Activated T-helper 1 cell treated with anti-CD3 and anti-CD28 coated beads, Interleukin-12 subunit alpha, Interleukin-12 subunit beta, Interleukin-2, Interleukin-4 antibody, amounts not matched to agents 30 ng/mL and 10 ng/mL and 1 ng/mL, durations not matched to agents 14 hours and 24 hours and 36 hours (primary cell): ENCODE results near the gene RPL35A. TPM values are rescaled to one million over a fixed set of nuclear protein-coding genes. Genes with fewer than 3 reads are reported as not detected.
A peak's percentile ranks its signal among the peaks of the same experiment; 100 is the strongest.
"Not testable (repeated sequence)": the region's sequence is repeated elsewhere in the genome, so short reads cannot be mapped to it uniquely, and the experiment has no call there.

Experiments used
- DNase-seq: peaks from one replicate; pipeline ENCODE4 v3.0.0; 2021; ENCODE audit warnings: low spot score
- H3K27ac Mint-ChIP-seq: one replicate; pipeline ENCODE4 v1.8.0; 2021; ENCODE audit warnings: mild to moderate bottlenecking, mixed read lengths
- H3K27me3 Mint-ChIP-seq: one replicate; pipeline ENCODE4 v1.8.0; 2022; ENCODE audit warnings: mild to moderate bottlenecking, moderate library complexity, mixed read lengths; ENCODE audit not compliant: insufficient read depth
- H3K36me3 Mint-ChIP-seq: one replicate; pipeline ENCODE4 v1.8.0; 2021; ENCODE audit warnings: low read depth, mixed read lengths
- H3K4me1 Mint-ChIP-seq: one replicate; pipeline ENCODE4 v1.8.0; 2021; ENCODE audit warnings: low read depth, mixed read lengths
- H3K4me3 Mint-ChIP-seq: one replicate; pipeline ENCODE4 v1.8.0; 2021; ENCODE audit warnings: mild to moderate bottlenecking, moderate library complexity, mixed read lengths
- H3K9me3 Mint-ChIP-seq: one replicate; pipeline ENCODE4 v1.8.0; 2021; ENCODE audit warnings: mixed read lengths
- intact Hi-C: fragments of 100-400 bp; cut with micrococcal nuclease; formaldehyde crosslinking; loops from one replicate; pipeline ENCODE4 v1.15.1; 2024
- total RNA-seq: library from RNA; stranded (reverse); gene quantifications from 2 replicates; pipeline ENCODE4 v1.2.3, GENCODE V29; 2022

The RPL35A gene
- total RNA-seq, 1 donor from 2014 or later: 1,262 TPM

DNA sequence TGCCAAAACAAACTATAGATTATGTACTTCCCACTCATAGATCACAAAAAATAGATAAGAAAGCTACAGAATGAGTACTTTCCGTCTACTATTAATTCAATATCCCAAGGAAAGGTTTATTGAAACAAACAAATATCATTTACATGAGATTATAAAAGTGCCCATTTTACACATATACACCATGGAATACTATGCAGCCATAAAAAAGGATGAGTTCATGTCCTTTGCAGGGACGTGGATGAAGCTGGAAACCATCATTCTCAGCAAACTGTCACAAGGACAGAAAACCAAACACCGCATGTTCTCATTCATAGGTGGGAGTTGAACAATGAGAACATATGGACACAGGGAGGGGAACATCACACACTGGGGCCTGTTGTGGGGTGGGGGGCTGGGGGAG lies 22.4 kb upstream of the RPL35A start:
- H3K4me3 Mint-ChIP-seq, H3K9me3 Mint-ChIP-seq, H3K27ac Mint-ChIP-seq, H3K4me1 Mint-ChIP-seq, H3K27me3 Mint-ChIP-seq, DNase-seq, intact Hi-C loops: not testable (repeated sequence)
- peaks cover 11% of the 10 kb centered on the region for H3K36me3 Mint-ChIP-seq

DNA sequence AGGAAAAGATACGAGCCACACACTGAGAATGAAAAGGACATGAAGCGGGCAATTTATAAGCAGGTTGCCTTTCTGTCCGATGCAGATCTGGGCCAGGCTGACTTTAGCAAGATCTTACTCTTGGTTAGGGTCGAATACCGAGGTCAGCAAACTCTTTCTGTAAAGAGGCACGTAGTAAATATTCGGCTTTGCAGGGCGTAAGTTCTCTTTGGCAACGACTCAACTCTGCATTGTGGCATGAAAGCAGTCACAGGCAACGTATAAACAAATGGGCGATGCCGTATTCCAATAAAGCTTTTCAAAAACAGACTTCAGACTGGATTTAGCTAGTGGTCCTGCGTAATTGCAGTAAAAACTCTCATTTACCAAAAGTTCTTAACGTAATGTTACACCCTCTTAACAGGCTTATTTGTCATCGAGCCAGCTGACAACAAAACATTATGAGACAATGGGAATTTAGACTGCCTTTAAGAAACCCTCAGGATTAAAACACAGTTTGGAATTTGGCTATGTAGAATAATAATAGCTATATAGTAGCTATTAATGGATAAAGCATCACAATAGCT lies 13.1 kb upstream of the RPL35A start:
- Mint-ChIP-seq H3K36me3 (no peaks in the 10 kb centered on the region), H3K4me3 (no peak overlapping the region), H3K9me3 (no peaks in the 10 kb centered on the region), H3K27ac (no peak overlapping the region), H3K4me1 (peaks cover 6% of the 10 kb centered on the region), H3K27me3 (no peaks in the 10 kb centered on the region)
- no peak for DNase-seq
- intact Hi-C loops: no loop called here

DNA sequence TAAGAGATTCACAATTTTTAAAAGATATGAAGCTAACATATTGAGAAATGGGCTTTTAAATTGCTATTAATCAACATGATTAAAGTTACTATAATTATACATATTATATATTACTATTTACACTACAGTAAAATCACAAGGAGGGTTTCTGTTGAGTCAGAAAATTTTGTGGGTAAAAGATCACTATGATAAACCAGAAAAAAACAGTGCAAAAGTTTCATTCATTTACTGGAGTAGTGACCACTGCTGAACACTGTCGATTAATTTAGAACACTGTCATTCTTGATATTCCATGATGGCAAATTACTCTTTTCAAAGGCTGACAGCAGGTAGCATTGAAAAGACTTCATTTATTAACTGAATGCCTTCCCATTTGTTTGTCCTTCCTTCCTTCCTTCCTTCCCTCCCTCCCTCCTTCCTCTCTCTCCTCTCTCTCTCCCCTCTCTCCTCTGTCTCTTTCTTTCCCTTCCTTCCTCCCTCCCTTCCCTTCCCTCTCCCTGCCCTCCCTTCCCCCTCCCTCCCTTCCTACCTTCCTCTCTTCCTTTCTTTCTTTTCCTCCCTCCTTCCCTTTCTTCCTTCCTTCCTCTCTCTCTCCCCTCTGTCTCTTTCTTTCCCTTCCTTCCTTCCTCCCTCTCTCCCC lies 9.1 kb upstream of the RPL35A start:
- Mint-ChIP-seq H3K27ac (no peak overlapping the region), H3K4me1 (peaks cover 8% of the 10 kb centered on the region), H3K4me3 (no peak overlapping the region), H3K27me3 (no peaks in the 10 kb centered on the region), H3K9me3 (no peaks in the 10 kb centered on the region), H3K36me3 (no peaks in the 10 kb centered on the region)
- intact Hi-C loops: no loop called here
- DNase-seq: no peak

DNA sequence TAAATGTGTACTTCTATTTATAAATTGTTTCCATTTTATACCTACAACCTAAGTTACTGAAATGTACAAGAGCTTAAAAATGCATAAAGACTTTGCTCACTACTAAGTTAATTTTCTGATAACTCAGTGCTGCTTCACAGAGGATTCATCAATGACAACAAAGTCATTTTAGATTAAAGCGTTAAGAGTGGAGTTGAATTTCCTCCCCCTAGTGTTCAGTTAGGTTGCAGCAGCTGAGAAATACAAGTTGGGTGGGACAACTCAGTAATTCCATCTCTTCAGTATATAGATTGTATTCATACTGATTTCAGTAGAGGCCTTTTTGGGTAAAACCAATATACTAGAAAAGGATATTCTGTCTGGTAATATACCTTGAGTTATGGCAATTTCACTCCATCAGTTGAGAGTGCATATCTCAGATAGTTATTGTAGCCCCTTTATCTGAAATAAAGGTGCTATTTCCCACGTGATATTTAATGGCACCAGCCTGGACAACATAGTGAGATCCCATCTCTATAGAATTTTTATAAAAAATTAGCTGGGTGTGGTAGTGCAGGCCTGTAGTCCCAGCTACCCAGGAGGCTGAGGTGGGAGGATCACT lies 6.9 kb upstream of the RPL35A start:
- DNase-seq: peak; percentile 20
- peaks cover 8% of the 10 kb centered on the region for H3K4me1 Mint-ChIP-seq

DNA sequence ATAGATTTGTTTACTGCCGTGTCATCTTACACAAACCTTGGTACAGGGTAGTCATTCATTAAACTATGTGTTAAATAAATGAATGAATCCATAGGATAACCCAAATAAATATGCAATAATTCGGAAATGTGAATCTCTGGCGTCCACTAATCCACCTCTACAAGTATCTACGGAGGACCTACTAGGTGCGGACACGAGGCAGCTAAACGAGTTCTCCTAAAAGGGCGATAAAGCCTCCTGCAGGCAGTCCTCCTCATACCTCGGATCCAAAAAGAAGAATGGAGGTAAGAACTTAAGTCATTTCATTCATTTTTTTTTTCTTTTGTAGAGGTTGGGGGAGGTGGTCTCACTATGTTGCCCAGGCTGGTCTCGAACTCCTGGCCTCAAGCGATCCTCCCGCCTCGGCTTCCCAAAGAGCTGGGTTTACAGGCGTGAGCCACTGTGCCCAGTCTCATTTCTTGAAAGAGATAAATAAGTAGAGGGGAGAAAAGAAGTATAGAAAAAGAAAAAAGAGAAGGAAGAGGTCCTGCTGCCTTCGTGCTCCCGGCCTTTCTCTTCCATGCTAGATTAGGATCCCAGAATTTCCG lies 706 bp upstream of the RPL35A start:
- H3K9me3 Mint-ChIP-seq: no peaks in the 10 kb centered on the region
- DNase-seq: no peak
- H3K27ac Mint-ChIP-seq: peak overlapping the region; percentile 97
- intact Hi-C loops: loop anchor here (1.0 to 5.0 kb wide), 6 partner anchors 43 to 212 kb away; partner anchors contain the start of genes LRCH3 and RUBCN
- no peaks in the 10 kb centered on the region for H3K27me3 Mint-ChIP-seq
- peaks cover 32% of the 10 kb centered on the region for H3K36me3 Mint-ChIP-seq
- H3K4me1 Mint-ChIP-seq: peaks cover 43% of the 10 kb centered on the region
- H3K4me3 Mint-ChIP-seq: peak overlapping the region; percentile 99

More for the DNA sequence above, 6.9 kb upstream of the RPL35A start:
- H3K36me3 Mint-ChIP-seq: no peaks in the 10 kb centered on the region
- no peaks in the 10 kb centered on the region for H3K9me3 Mint-ChIP-seq
- H3K27me3 Mint-ChIP-seq: no peaks in the 10 kb centered on the region
- no peak overlapping the region for H3K27ac Mint-ChIP-seq
- intact Hi-C loops: loop anchor here (1.0 kb wide), 1 partner anchor 37 kb away; no protein-coding TSS in a partner anchor
- H3K4me3 Mint-ChIP-seq: no peak overlapping the region

DNA sequence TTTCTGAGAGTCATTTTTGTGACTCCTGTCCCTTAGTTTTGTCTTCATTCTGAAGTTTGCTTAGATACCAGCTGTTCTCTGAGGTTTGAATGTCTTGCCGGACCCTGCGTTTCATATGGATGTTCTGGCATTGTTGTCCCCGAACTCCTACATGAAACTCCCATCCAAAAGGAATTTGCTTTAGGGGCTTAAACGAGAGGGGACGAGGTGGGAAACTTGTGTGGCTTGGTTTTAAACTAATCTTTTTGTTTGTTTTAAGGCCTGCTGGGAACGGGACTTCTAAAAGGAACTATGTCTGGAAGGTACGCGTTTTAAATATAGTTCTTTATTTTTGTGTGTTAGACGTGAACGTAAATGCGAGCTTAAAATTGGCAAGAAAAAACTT lies 679 bp downstream of the RPL35A start:
- Mint-ChIP-seq H3K27ac (peak overlapping the region; percentile 97), H3K9me3 (no peaks in the 10 kb centered on the region), H3K4me3 (peak overlapping the region; percentile 99), H3K27me3 (no peaks in the 10 kb centered on the region), H3K4me1 (peaks cover 48% of the 10 kb centered on the region), H3K36me3 (peaks cover 42% of the 10 kb centered on the region)
- DNase-seq: no peak
- intact Hi-C loops: loop anchor here (1.0 to 5.0 kb wide), 2 partner anchors 10 to 323 kb away; partner anchors contain the start of gene LMLN

DNA sequence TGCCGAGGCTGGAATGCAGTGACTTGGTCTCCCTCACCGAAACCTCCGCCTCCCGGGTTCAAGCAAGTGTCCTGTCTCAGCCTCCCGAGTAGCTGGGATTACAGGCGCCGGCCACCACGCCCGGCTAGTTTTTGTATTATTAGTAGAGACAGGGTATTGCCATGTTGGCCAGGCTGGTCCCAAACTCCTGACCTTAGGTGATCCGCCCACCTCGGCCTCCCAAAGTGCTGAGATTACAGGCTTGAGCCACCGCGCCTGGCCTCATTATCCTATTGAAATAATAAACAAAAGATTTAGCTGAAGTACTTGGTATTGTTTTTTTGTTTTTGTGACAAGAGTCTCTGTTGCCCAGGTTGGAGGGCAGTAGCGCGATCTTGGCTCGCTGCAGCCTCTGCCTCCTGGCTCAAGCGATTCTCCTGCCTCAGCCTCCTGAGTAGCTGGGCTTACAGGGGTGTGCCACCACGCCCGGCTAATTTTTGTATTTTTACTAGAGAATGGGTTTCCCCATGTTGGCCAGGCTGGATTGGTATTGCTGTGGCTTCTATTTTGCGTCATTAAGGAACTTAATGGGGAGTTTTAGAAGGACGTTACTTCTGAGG lies 1.5 kb downstream of the RPL35A start:
- no peaks in the 10 kb centered on the region for H3K27me3 Mint-ChIP-seq
- H3K4me1 Mint-ChIP-seq: peaks cover 48% of the 10 kb centered on the region
- no peaks in the 10 kb centered on the region for H3K9me3 Mint-ChIP-seq
- intact Hi-C loops: loop anchor here (5.0 kb wide), 1 partner anchor 324 kb away; no protein-coding TSS in a partner anchor
- DNase-seq: no peak
- peaks cover 50% of the 10 kb centered on the region for H3K36me3 Mint-ChIP-seq
- peak overlapping the region; percentile 99 for H3K4me3 Mint-ChIP-seq
- peak overlapping the region; percentile 97 for H3K27ac Mint-ChIP-seq

DNA sequence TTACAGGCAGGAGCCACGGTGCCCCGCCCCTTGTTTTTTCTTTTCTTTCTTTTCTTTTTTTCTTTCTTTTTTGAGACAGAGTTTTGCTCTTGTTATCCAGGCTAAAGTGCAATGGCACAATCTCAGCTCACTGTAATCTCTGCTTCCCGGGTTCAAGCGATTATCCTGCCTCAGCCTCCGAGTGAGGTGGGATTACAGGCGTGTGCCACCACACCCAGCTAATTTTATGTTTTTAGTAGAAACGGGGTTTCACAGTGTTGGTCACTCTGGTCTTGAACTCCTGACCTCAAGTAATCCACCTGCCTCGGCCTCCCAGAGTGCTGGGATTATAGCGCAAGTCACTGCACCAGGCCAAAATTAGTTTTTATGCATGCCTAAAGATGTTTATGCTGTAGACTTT lies 2.5 kb downstream of the RPL35A start:
- Mint-ChIP-seq H3K4me3 (peak overlapping the region; percentile 76), H3K9me3 (no peaks in the 10 kb centered on the region), H3K27ac (no peak overlapping the region), H3K27me3 (no peaks in the 10 kb centered on the region), H3K36me3 (peaks cover 57% of the 10 kb centered on the region), H3K4me1 (peaks cover 56% of the 10 kb centered on the region)
- no peak for DNase-seq
- intact Hi-C loops: loop anchor here (5.0 kb wide), 1 partner anchor 325 kb away; no protein-coding TSS in a partner anchor

DNA sequence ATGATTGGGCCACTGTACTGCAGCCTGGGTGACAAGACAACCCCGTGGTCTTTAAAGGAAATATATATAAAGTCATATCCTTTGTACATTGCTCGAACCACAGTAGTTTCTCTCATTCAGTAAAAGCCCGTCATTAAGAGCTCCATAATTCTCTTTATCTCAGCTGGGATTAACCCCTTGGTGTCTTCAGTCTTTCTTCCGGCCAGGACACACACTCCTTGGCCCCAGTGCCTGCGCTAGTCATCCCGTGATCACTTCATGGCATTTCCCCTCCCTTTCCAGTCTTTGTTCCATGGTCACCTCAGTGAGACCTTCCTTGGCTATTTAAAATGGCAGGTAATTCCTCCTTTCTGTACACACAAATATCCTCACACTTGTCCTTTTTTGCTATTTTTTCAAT lies 3.3 kb downstream of the RPL35A start:
- no peaks in the 10 kb centered on the region for H3K9me3 Mint-ChIP-seq
- no peaks in the 10 kb centered on the region for H3K27me3 Mint-ChIP-seq
- H3K4me1 Mint-ChIP-seq: peaks cover 62% of the 10 kb centered on the region
- peak overlapping the region; percentile 76 for H3K4me3 Mint-ChIP-seq
- intact Hi-C loops: loop anchor here (5.0 kb wide), 1 partner anchor 326 kb away; no protein-coding TSS in a partner anchor
- peaks cover 63% of the 10 kb centered on the region for H3K36me3 Mint-ChIP-seq
- H3K27ac Mint-ChIP-seq: peak overlapping the region; percentile 57
- DNase-seq: no peak

DNA sequence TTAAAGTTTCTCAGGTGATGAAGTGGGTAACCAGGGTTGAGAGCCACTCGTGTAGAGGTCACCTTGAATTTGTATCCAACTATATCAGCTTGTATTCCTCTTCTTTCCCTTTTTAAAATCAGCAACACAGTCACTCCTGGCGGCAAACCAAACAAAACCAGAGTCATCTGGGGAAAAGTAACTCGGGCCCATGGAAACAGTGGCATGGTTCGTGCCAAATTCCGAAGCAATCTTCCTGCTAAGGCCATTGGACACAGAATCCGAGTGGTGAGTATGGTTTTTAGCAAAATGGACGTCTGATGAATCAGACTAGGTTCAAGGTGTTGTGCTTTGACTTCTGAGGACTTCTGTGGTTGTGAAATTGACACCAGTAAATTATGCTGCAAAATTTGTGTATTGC lies 3.9 kb downstream of the RPL35A start:
- Mint-ChIP-seq H3K27me3 (no peaks in the 10 kb centered on the region), H3K4me3 (peak overlapping the region; percentile 76), H3K4me1 (peaks cover 64% of the 10 kb centered on the region), H3K9me3 (no peaks in the 10 kb centered on the region), H3K36me3 (peaks cover 65% of the 10 kb centered on the region), H3K27ac (peak overlapping the region; percentile 57)
- intact Hi-C loops: loop anchor here (5.0 kb wide), 1 partner anchor 327 kb away; no protein-coding TSS in a partner anchor
- DNase-seq: no peak

DNA sequence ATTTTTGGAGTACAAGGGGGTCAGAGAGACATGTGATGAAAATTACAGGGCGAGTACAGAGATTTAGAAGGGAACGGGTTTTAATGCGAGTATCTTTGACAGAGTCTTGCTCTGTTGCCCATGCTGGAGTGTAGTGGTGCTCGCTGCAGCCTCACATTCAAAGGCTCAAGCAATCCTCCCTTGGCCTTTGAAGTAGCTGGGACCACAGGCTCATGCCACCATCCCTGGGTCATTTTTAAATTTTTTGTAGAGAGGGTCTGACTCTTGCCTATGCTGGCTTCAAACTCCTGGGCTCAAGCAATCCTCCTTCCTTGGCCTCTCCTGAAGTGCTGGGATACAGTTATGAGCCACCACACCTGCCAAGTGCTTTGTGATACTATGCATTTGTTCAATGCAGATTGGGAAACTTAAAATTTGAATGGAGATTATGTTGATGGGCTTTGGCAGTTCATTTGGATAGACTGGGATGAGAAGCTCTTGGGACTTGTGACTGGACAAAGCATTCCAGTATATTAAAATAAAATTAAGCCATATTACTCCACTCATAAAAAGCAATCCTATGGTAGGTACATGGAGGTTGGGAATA lies 6.0 kb downstream of the RPL35A start:
- Mint-ChIP-seq H3K27me3 (no peaks in the 10 kb centered on the region), H3K36me3 (peaks cover 54% of the 10 kb centered on the region), H3K27ac (no peak overlapping the region), H3K9me3 (no peaks in the 10 kb centered on the region), H3K4me3 (no peak overlapping the region), H3K4me1 (peaks cover 67% of the 10 kb centered on the region)
- DNase-seq: no peak
- intact Hi-C loops: no loop called here

DNA sequence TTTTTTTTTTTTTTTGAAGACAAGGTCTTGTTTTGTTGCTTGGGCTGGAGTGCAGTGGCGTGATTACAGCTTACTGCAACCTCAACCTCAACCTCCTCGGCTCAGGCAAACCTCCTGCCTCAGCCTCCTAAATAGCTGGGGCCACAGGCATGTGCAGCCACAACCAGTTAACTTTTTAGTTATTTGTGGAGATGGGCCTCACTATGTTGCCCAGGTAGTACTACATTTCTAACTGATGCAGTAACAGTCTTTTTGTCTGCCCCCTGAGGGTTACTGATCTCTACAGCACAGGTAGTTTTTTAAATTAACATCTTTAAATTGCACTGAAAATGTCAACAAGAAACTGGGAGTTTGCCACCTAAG lies 6.6 kb downstream of the RPL35A start:
- Mint-ChIP-seq H3K4me1 (peaks cover 67% of the 10 kb centered on the region), H3K27ac (no peak overlapping the region), H3K4me3 (no peak overlapping the region), H3K27me3 (no peaks in the 10 kb centered on the region), H3K36me3 (peaks cover 48% of the 10 kb centered on the region), H3K9me3 (no peaks in the 10 kb centered on the region)
- DNase-seq: no peak
- intact Hi-C loops: no loop called here
